Measurements from ENCODE around the gene ZCCHC7.
"Not testable (repeated sequence)": the region's sequence is repeated elsewhere in the genome, so short reads cannot be mapped to it uniquely, and the experiment has no call there.

The ZCCHC7 gene

DNA sequence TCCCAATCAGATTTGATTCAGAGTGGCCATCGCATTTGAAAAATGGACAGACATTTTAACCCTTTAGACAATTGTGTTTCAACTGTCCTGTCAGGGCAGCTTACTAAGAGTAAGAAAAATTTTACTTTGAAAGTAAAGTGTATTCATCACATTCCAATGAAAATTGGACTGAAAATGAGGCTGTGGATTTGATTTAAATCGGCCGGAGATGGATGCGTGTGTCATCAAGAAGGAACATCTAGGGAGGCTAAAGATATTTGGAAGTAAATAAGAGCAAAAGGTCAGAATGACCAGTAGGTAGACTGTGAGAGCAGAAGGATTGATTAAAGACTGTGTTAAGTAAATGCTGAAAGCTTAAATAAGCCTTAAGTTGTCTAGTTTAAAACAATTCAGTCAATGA lies 1.5 kb downstream of the ZCCHC7 start:
- no peak for DNase-seq

DNA sequence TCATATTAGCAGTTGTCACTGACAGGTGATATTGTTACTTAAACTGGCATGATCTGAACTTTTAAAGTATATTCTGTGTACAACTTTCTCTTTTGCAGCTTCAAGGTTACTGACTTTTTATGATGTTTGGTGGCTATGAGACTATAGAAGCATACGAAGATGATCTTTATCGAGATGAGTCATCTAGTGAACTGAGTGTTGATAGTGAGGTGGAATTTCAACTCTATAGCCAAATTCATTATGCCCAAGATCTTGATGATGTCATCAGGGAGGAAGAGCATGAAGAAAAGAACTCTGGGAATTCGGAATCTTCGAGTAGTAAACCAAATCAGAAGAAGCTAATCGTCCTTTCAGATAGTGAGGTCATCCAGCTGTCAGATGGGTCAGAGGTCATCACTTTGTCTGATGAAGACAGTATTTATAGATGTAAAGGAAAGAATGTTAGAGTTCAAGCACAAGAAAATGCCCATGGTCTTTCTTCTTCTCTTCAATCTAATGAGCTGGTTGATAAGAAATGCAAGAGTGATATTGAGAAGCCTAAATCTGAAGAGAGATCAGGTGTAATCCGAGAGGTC lies 5.9 kb downstream of the ZCCHC7 start:
- DNase-seq, result no peak

- no peak for DNase-seq
These were observed 6.6 kb downstream of the ZCCHC7 start for GRCh38 chr9:37127018-37127417.

GRCh38 chr9:37128051-37128450 lies 7.7 kb downstream of the ZCCHC7 start:
- no peak for DNase-seq

DNA sequence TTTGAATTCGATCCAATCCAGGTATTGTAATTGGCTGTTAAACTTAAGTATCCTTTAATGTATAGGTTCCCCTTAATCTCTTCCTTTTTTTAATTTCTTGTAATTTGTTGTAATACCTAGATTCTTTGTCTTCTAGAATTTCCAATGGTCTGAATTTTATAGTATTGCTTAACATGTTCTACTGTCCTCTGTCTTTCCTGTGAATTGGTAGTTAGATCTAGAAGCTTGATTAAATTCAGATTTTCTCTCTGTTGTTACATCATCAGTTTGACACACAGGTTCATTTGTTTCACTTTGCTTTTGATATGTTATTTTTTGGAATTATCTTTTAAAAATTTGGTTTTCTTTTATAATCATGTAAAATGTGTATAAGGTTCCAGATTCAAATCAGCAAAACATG lies 13.8 kb downstream of the ZCCHC7 start:
- no peak for DNase-seq

DNA sequence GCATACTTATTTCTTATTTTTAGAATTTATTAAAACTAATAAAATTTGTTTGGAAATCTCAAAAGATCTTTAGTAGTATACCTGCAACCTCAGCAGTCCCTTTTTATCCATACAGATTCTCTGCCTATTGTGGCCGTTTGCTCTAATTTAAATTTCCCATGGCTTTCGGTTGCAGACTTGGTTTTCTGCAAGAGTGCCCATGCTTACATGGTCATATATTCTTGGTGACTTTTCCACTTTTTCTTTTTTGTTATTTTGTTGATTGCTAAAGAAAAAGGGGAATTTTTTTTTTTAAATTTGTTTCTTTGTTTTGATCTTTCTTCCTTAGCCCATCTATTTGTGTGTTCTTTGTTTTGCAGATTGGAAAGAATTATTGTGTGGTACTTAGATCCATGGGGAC lies 20.6 kb downstream of the ZCCHC7 start:
- no peak for DNase-seq

- no peak for DNase-seq
These were observed 24.4 kb downstream of the ZCCHC7 start for GRCh38 chr9:37144762-37145161.

DNA sequence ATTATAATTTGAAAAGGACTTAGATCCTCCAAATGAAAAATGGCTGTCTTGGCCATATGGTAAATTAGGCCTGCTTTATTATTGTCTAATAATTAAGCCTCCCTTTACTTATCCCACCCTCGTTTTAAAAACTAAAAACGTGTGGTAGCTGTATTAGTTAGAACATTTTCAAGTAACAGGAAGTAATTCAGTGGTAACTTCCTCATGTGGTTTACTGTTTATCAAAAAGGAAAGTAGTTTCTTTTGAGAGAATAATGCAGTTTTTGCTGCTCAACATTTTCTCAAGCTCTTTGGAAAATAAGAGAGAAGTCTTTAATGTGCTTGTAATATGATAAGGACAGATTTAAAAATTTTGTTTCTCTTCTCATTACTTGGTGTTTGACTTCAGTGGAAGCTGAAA lies 26.0 kb downstream of the ZCCHC7 start:
- DNase-seq, result no peak

- DNase-seq, result no peak
These were observed 27.8 kb downstream of the ZCCHC7 start for GRCh38 chr9:37148181-37148580.

- DNase-seq, result no peak
These were observed 29.4 kb downstream of the ZCCHC7 start for GRCh38 chr9:37149666-37150308.

- no peak for DNase-seq
These were observed 30.0 kb downstream of the ZCCHC7 start for GRCh38 chr9:37150415-37150814.

DNA sequence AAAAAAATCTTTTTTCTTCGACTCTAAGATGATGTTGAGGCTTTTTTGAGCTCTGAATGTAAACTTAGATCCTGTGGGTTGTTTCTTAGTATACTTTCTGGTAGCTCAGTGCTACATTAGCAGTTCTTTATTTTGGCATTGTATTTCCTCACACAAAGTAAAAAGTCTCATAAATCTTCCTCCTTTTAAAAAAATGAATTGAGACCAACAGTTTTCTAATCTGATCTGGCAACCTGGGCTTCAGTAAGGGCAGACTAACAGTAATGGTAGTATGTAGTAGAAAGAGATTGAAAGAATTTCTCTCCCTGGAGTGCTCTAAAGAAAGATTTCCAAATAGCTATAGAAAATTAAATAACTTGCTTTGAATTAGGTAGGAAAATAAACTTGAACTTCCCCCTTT lies 31.4 kb downstream of the ZCCHC7 start:
- DNase-seq, result no peak

GRCh38 chr9:37152365-37152764 lies 32.0 kb downstream of the ZCCHC7 start:
- no peak for DNase-seq

- no peak for DNase-seq
These were observed 35.2 kb downstream of the ZCCHC7 start for GRCh38 chr9:37155601-37156000.

- no peak for DNase-seq
These were observed 35.8 kb downstream of the ZCCHC7 start for GRCh38 chr9:37156205-37156604.

- no peak for DNase-seq
These were observed 36.5 kb downstream of the ZCCHC7 start for GRCh38 chr9:37156781-37157356.

- no peak for DNase-seq
These were observed 37.5 kb downstream of the ZCCHC7 start for GRCh38 chr9:37157726-37158377.

DNA sequence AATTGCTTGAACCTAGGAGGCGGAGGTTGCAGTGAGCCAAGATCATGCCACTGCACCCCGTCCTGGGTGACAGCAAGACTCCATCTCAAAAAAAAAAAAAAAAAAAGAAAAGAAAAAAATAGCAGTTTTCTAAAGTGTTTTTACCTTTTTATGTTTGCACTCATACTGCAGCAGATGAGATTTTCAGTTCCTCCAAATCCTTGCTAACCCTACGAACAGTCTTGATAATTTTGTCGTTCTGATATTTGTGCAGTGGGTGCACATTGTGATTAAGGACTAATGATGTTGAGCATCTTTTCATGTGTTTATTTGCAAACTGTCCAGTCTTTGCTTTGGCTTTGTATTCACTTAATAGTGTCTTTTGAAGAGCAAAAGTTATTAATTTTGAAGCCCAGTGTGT lies 42.9 kb downstream of the ZCCHC7 start:
- no peak for DNase-seq

DNA sequence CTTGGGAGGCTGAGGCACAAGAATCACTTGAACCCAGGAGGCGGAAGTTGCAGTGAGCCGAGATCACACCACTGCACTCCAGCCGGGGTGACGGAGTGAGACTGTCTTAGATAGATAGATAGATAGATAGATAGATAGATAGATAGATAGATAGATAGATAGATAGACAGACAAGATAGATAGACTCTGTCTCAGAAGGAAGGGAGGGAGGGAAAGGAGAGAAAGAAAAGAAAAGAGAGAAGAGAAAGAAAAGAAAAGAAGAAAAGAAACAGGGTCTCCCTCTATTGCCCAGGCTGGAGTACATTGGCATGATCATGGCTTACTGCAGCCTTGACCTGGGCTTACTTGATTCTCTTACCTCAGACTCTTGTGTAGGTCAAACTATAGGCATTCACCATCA lies 44.0 kb downstream of the ZCCHC7 start:
- not testable (repeated sequence) for DNase-seq

DNA sequence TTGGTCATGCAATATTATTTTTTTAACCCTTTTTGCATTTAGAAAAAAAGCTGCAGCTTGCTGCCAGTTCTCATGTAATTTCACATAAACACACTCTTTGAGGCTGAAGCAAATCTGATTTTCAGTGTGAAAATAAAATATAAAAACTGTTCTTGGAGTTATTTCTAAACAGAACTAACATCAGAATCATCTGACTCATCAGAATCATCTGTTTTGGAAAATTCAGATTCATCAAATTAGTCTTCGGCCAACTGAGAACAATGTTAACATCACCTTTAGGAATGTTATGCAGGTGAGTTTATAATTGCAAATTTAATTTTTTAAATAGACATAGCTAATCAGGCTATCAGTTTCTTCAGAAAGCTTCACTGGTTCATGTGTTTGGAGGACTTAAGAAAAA lies 45.3 kb downstream of the ZCCHC7 start:
- DNase-seq, result no peak

- no peak for DNase-seq
These were observed 47.2 kb downstream of the ZCCHC7 start for GRCh38 chr9:37167456-37168047.

- no peak for DNase-seq
These were observed 52.2 kb downstream of the ZCCHC7 start for GRCh38 chr9:37172557-37172956.

GRCh38 chr9:37174247-37174646 lies 53.9 kb downstream of the ZCCHC7 start:
- DNase-seq, result no peak

GRCh38 chr9:37178742-37179141 lies 58.4 kb downstream of the ZCCHC7 start:
- DNase-seq, result peak; percentile 1

Measured in NCI-H1417 treated with DMSO at 0.1 percent for 48 hours (cell line).